Trophoblast cell (in vitro differentiated cells and primary cell): ENCODE measurements around the gene NUP210.
A peak's percentile ranks its signal among the peaks of the same experiment; 100 is the strongest.

Experiments used
- DNase-seq, 2 donors: peaks; one replicate each; pipeline ENCODE4 v3.0.0-alpha.2; 2016
- H2AFZ ChIP-seq: 2 replicates; pipeline ENCODE4 v1.6.1; 2013; ENCODE audit warnings: low read length, moderate library complexity, mild to moderate bottlenecking; ENCODE audit not compliant: insufficient read depth, poor library complexity
- H2AK5ac ChIP-seq: 2 replicates; pipeline ENCODE4 v1.6.1; 2013; ENCODE audit warnings: mild to moderate bottlenecking, low read length
- H2BK120ac ChIP-seq: 2 replicates; pipeline ENCODE4 v1.6.1; 2013; ENCODE audit warnings: low read length, mild to moderate bottlenecking, moderate library complexity; ENCODE audit not compliant: insufficient read depth, poor library complexity
- H2BK12ac ChIP-seq: 2 replicates; pipeline ENCODE4 v1.6.1; 2013; ENCODE audit warnings: mild to moderate bottlenecking, low read length, moderate library complexity
- H2BK5ac ChIP-seq: 2 replicates; pipeline ENCODE4 v1.6.1; 2013; ENCODE audit warnings: low read length, low read depth, moderate library complexity, mild to moderate bottlenecking; ENCODE audit not compliant: poor library complexity
- H3K14ac ChIP-seq: 2 replicates; pipeline ENCODE4 v1.6.1; 2013; ENCODE audit warnings: mild to moderate bottlenecking, low read length
- H3K18ac ChIP-seq: 2 replicates; pipeline ENCODE4 v1.6.1; 2013; ENCODE audit warnings: mild to moderate bottlenecking, low read length
- H3K23ac ChIP-seq: 2 replicates; pipeline ENCODE4 v1.6.1; 2013; ENCODE audit warnings: low read length
- H3K27ac ChIP-seq: 2 replicates; pipeline ENCODE4 v1.5.1; 2013; ENCODE audit warnings: low read depth, mild to moderate bottlenecking, inconsistent platforms, low read length, moderate library complexity
- H3K27me3 ChIP-seq: 2 replicates; pipeline ENCODE4 v1.6.1; 2013; ENCODE audit warnings: inconsistent platforms, mild to moderate bottlenecking, low read length, moderate library complexity; ENCODE audit not compliant: insufficient read depth
- H3K36me3 ChIP-seq, 2 experiments: 1 replicate in 1 of 2; 2 replicates in 1 of 2; pipeline ENCODE4 v1.6.1; 2013; ENCODE audit warnings: low read length in 2 of 2, mild to moderate bottlenecking in 2 of 2, moderate library complexity in 1 of 2; ENCODE audit not compliant: insufficient read depth in 2 of 2, control insufficient read depth in 1 of 2
- H3K4ac ChIP-seq: 2 replicates; pipeline ENCODE4 v1.6.1; 2013; ENCODE audit warnings: low read depth, mild to moderate bottlenecking, low read length, moderate library complexity
- H3K4me1 ChIP-seq, 2 experiments: 1 replicate in 1 of 2; 2 replicates in 1 of 2; pipeline ENCODE4 v1.6.1; 2013; ENCODE audit warnings: low read length in 2 of 2, mild to moderate bottlenecking in 2 of 2, moderate library complexity in 1 of 2; ENCODE audit not compliant: insufficient read depth in 2 of 2, control insufficient read depth in 1 of 2
- H3K4me2 ChIP-seq: 2 replicates; pipeline ENCODE4 v1.6.1; 2013; ENCODE audit warnings: inconsistent platforms, mild to moderate bottlenecking, low read length, moderate library complexity
- H3K4me3 ChIP-seq: 2 replicates; pipeline ENCODE4 v1.5.1; 2013; ENCODE audit warnings: mild to moderate bottlenecking, low read depth, low read length, inconsistent platforms
- H3K79me1 ChIP-seq: one replicate; pipeline ENCODE4 v1.6.1; 2013; ENCODE audit warnings: low read length
- H3K79me2 ChIP-seq: 2 replicates; pipeline ENCODE4 v1.6.1; 2013; ENCODE audit warnings: low read length, mild to moderate bottlenecking; ENCODE audit not compliant: control insufficient read depth, insufficient read depth, poor library complexity
- H3K9ac ChIP-seq: 2 replicates; pipeline ENCODE4 v1.6.1; 2013; ENCODE audit warnings: mild to moderate bottlenecking, low read length
- H3K9me3 ChIP-seq: 2 replicates; pipeline ENCODE4 v1.6.1; 2013; ENCODE audit warnings: low read depth, mild to moderate bottlenecking, control low read depth, inconsistent platforms, low read length; ENCODE audit not compliant: insufficient read depth
- H4K12ac ChIP-seq: 2 replicates; pipeline ENCODE4 v1.6.1; 2013; ENCODE audit warnings: low read depth, mild to moderate bottlenecking, low read length, moderate library complexity
- H4K8ac ChIP-seq: 2 replicates; pipeline ENCODE4 v1.6.1; 2013; ENCODE audit warnings: low read depth, mild to moderate bottlenecking, low read length, moderate library complexity
- H4K91ac ChIP-seq: one replicate; pipeline ENCODE4 v1.6.1; 2013; ENCODE audit warnings: low read depth, mild to moderate bottlenecking, low read length, moderate library complexity
- WGBS: extraction: QIAGEN DNeasy Blood & Tissue Kit; methylation state at CpG from one replicate; pipeline ENCODE4 v1.1.7; 2013; ENCODE audit warnings: missing lambda C conversion rate; ENCODE audit not compliant: insufficient read length, insufficient coverage; ENCODE audit errors: extremely low coverage; 5-methylcytosine and 5-hydroxymethylcytosine counted together

NUP210 gene

GRCh38 chr3:13397316-13397715 lies 22.8 kb downstream of the NUP210 start:
- no peaks in the 10 kb centered on the region for H3K79me1 ChIP-seq
- no peak overlapping the region for H3K14ac ChIP-seq
- H3K18ac ChIP-seq, result no peak overlapping the region
- no peak overlapping the region for H3K9ac ChIP-seq
- H2BK120ac ChIP-seq, result no peak overlapping the region
- no peak overlapping the region for H3K4ac ChIP-seq
- no peaks in the 10 kb centered on the region for H3K36me3 ChIP-seq
- H3K27me3 ChIP-seq, result no peaks in the 10 kb centered on the region
- no peak overlapping the region for H2AK5ac ChIP-seq
- no peak overlapping the region for H2BK5ac ChIP-seq
- no peak overlapping the region for H3K23ac ChIP-seq
- H3K4me3 ChIP-seq, result no peak overlapping the region
- H4K12ac ChIP-seq, result no peak overlapping the region
- H3K4me1 ChIP-seq, result no peaks in the 10 kb centered on the region
- H4K8ac ChIP-seq, result no peak overlapping the region
- no peak overlapping the region for H3K27ac ChIP-seq
- WGBS, result no CpG with 5 or more reads among the region's 8 CpGs
- DNase-seq, result no peak
- H4K91ac ChIP-seq, result no peak overlapping the region
- H2BK12ac ChIP-seq, result no peak overlapping the region
- no peak overlapping the region for H3K4me2 ChIP-seq
- H2AFZ ChIP-seq, result no peak overlapping the region
- H3K79me2 ChIP-seq, result no peaks in the 10 kb centered on the region
- no peaks in the 10 kb centered on the region for H3K9me3 ChIP-seq

- Histone ChIP-seq H3K27me3 (no peaks in the 10 kb centered on the region), H2AFZ (no peak overlapping the region), H3K14ac (no peak overlapping the region), H3K4me1 (no peaks in the 10 kb centered on the region), H3K36me3 (no peaks in the 10 kb centered on the region), H4K12ac (no peak overlapping the region), H2BK12ac (no peak overlapping the region), H3K4ac (no peak overlapping the region), H2AK5ac (no peak overlapping the region), H3K9ac (no peak overlapping the region), H3K9me3 (no peaks in the 10 kb centered on the region), H3K23ac (no peak overlapping the region), H4K8ac (no peak overlapping the region), H3K27ac (no peak overlapping the region), H3K79me1 (no peaks in the 10 kb centered on the region), H3K18ac (no peak overlapping the region), H3K4me2 (no peak overlapping the region), H2BK120ac (no peak overlapping the region), H4K91ac (no peak overlapping the region), H3K79me2 (no peaks in the 10 kb centered on the region), H2BK5ac (no peak overlapping the region), H3K4me3 (peak overlapping the region; percentile 32)
- WGBS, result no CpG with 5 or more reads among the region's 4 CpGs
- DNase-seq, result no peak
Observed at GRCh38 chr3:13394363-13394762, 25.8 kb downstream of the NUP210 start.

- Histone ChIP-seq H2BK5ac (no peak overlapping the region), H3K9ac (no peak overlapping the region), H3K4me1 (no peaks in the 10 kb centered on the region), H2AFZ (no peak overlapping the region), H3K14ac (no peak overlapping the region), H2BK12ac (no peak overlapping the region), H3K9me3 (peaks cover 1% of the 10 kb centered on the region), H3K23ac (no peak overlapping the region), H4K8ac (no peak overlapping the region), H3K18ac (no peak overlapping the region), H3K4me2 (no peak overlapping the region), H3K27ac (no peak overlapping the region), H2AK5ac (no peak overlapping the region), H3K27me3 (no peaks in the 10 kb centered on the region), H2BK120ac (no peak overlapping the region), H4K91ac (no peak overlapping the region), H3K4ac (no peak overlapping the region), H3K79me1 (no peaks in the 10 kb centered on the region), H4K12ac (no peak overlapping the region), H3K79me2 (no peaks in the 10 kb centered on the region), H3K36me3 (no peaks in the 10 kb centered on the region), H3K4me3 (no peak overlapping the region)
- DNase-seq, result no peak
- no CpG with 5 or more reads among the region's 11 CpGs for WGBS
Observed at GRCh38 chr3:13393427-13394360, 26.4 kb downstream of the NUP210 start.

GRCh38 chr3:13391308-13391707 lies 28.8 kb downstream of the NUP210 start:
- Histone ChIP-seq H3K27me3 (no peaks in the 10 kb centered on the region), H3K79me2 (no peaks in the 10 kb centered on the region), H3K4me3 (no peak overlapping the region), H2AK5ac (no peak overlapping the region), H3K9ac (no peak overlapping the region), H2BK120ac (no peak overlapping the region), H3K9me3 (peaks cover 2% of the 10 kb centered on the region), H3K18ac (no peak overlapping the region), H4K91ac (no peak overlapping the region), H3K23ac (no peak overlapping the region), H2BK12ac (no peak overlapping the region), H3K79me1 (no peaks in the 10 kb centered on the region), H3K4me1 (no peaks in the 10 kb centered on the region), H2AFZ (no peak overlapping the region), H3K14ac (no peak overlapping the region), H3K36me3 (peaks cover 0 to 2% of the 10 kb centered on the region in 2 experiments), H4K12ac (no peak overlapping the region), H3K4me2 (no peak overlapping the region), H3K4ac (no peak overlapping the region), H4K8ac (no peak overlapping the region), H2BK5ac (no peak overlapping the region), H3K27ac (no peak overlapping the region)
- WGBS, result no CpG with 5 or more reads among the region's 7 CpGs
- DNase-seq, result no peak
